Testis (tissue), 3 donors: ENCODE data around the gene EDEM2. TPM values are rescaled to one million over a fixed set of nuclear protein-coding genes. Genes with fewer than 3 reads are reported as not detected.

Experiments
- DNase-seq: peaks from one replicate; pipeline ENCODE4 v3.0.0-alpha.2; 2019
- H3K27ac ChIP-seq, 2 donors: fragments of 200-600 bp; sonication (generic); one replicate each; pipeline ENCODE4 v1.5.1; 2019
- H3K27me3 ChIP-seq: fragments of 200-600 bp; sonication (generic); one replicate; pipeline ENCODE4 v1.5.1; 2019
- H3K36me3 ChIP-seq: fragments of 200-600 bp; sonication (generic); one replicate; pipeline ENCODE4 v1.5.1; 2017; ENCODE audit warnings: low read depth; ENCODE audit errors: missing control alignments
- H3K4me1 ChIP-seq: fragments of 200-600 bp; sonication (generic); one replicate; pipeline ENCODE4 v1.5.1; 2019
- H3K4me3 ChIP-seq, 2 donors: fragments of 200-600 bp; sonication (generic); one replicate each; pipeline ENCODE4 v1.5.1; 2017 to 2019
- H3K9me3 ChIP-seq: fragments of 200-600 bp; sonication (generic); one replicate; pipeline ENCODE4 v1.5.1; 2017
- CTCF ChIP-seq, 3 experiments: fragments of 450-650 bp in 2 of 3; fragments of 200-600 bp in 1 of 3; sonication (generic) in 1 of 3; IDR thresholded peaks; one replicate each; pipeline ENCODE4 v1.5.1; 2016 to 2019; ENCODE audit warnings: antibody characterized with exemption in 3 of 3, mild to moderate bottlenecking in 2 of 3, moderate library complexity in 1 of 3
- POLR2A ChIP-seq: fragments of 450-650 bp; IDR thresholded peaks from one replicate; pipeline ENCODE4 v1.6.1; 2017; ENCODE audit warnings: antibody characterized with exemption, mild to moderate bottlenecking, moderate library complexity
- WGBS, 2 donors: methylation state at CpG; one replicate each; pipeline ENCODE4 v1.1.5; 2018; 5-methylcytosine and 5-hydroxymethylcytosine counted together
- intact Hi-C: fragments of 100-400 bp; cut with DNase I; formaldehyde crosslinking; loops from one replicate; pipeline ENCODE4 v1.15.1; 2023; ENCODE audit warnings: low total_unique reads
- polyA plus RNA-seq: library from polyadenylated mRNA; stranded (reverse); fragments of 350-450 nt; fragmentation: Illumina TruSeq; extraction: RNeasy Lipid Tissue Mini Kit (QIAGEN cat#74804); gene quantifications from one replicate; pipeline ENCODE4 v1.2.3, GENCODE V29; 2014; ENCODE audit warnings: low read depth, low replicate concordance; ENCODE audit not compliant: insufficient read depth
- small RNA-seq, 2 donors: library from RNA; depleted of rRNA; stranded (forward); fragments of <200 nt; gene quantifications; one replicate each; pipeline ENCODE3, GENCODE V24; 2016
- total RNA-seq, 2 donors: library from RNA; depleted of rRNA; stranded (reverse); fragments of >200 nt; gene quantifications; one replicate each; pipeline ENCODE4 v1.2.3, GENCODE V29; 2016

Gene EDEM2
- total and polyA plus RNA-seq, 3 donors from 2014 or later = 14.0 to 16.9 (median 15.7) TPM

GRCh38 chr20:35066194-35066593 lies 80.9 kb downstream of the EDEM2 start:
- Histone ChIP-seq H3K4me3 (no peak overlapping the region), H3K9me3 (no peaks in the 10 kb centered on the region), H3K27ac (no peak overlapping the region), H3K36me3 (no peaks in the 10 kb centered on the region), H3K4me1 (peaks cover 6% of the 10 kb centered on the region), H3K27me3 (no peaks in the 10 kb centered on the region)
- 92 to 95% methylated on average over 6 of the region's 6 CpGs for WGBS, 2 donors
- DNase-seq = no peak
- intact Hi-C loops = no loop called here
- TF ChIP-seq CTCF (IDR thresholded peaks at IDR 0.05) (no peak), POLR2A (no peak)

Small RNA genes within 50 kb of the gene (small RNA-seq; reads per million reads assigned to genes)
- 0 reads per million in 2 donors for gene RF00275
- 0 reads per million in 2 donors for gene RNA5SP483

Other genes with a start within 250 kb of the EDEM2 start
- gene GSS, start 191.5 kb downstream of the EDEM2 start, total RNA-seq = 10 to 100 TPM; 79.3 to 87.9 TPM
- 52.8 TPM for gene GSS, start 191.5 kb downstream of the EDEM2 start, polyA plus RNA-seq
- 10 to 100 TPM; 21.8 to 30.2 TPM for gene MYH7B, start 191.5 kb downstream of the EDEM2 start, total RNA-seq
- 24.3 TPM for gene MYH7B, start 191.5 kb downstream of the EDEM2 start, polyA plus RNA-seq
- gene TRPC4AP, start 54.5 kb downstream of the EDEM2 start, total RNA-seq = 10 to 100 TPM; 76.6 to 78.4 TPM
- 68.8 TPM for gene TRPC4AP, start 54.5 kb downstream of the EDEM2 start, polyA plus RNA-seq
- 1 to 10 TPM; 7.2 to 8.2 TPM for gene PROCR, start 24.7 kb upstream of the EDEM2 start, total RNA-seq
- 23.6 TPM for gene PROCR, start 24.7 kb upstream of the EDEM2 start, polyA plus RNA-seq
- 1 to 10 TPM; 1.1 TPM for gene MMP24, start 79.4 kb upstream of the EDEM2 start, total RNA-seq
- gene MMP24, start 79.4 kb upstream of the EDEM2 start, polyA plus RNA-seq = 2.2 TPM
- gene MMP24OS, start 130.8 kb upstream of the EDEM2 start, total RNA-seq = 10 to 100 TPM; 16.4 to 35.1 TPM
- gene MMP24OS, start 130.8 kb upstream of the EDEM2 start, polyA plus RNA-seq = 45.9 TPM
- gene EIF6, start 137.4 kb upstream of the EDEM2 start, total RNA-seq = 10 to 100 TPM; 84.3 to 90.6 TPM
- 142 TPM for gene EIF6, start 137.4 kb upstream of the EDEM2 start, polyA plus RNA-seq
- gene FAM83C, start 145.1 kb upstream of the EDEM2 start, total RNA-seq = under 1 TPM; 0.39 to 0.43 TPM
- 0.96 TPM for gene FAM83C, start 145.1 kb upstream of the EDEM2 start, polyA plus RNA-seq